COLO829 (cell line): ENCODE results near the gene ATP2B3.

Source experiments
- DNase-seq: peaks from one replicate; pipeline ENCODE4 v3.0.0; 2012; ENCODE audit warnings: low spot score

Gene ATP2B3

GRCh38 chrX:153517423-153517822, at the start of gene ATP2B3:
Gene ATP2B3 (plus strand): TSS chrX:153517642. CDS start chrX:153536248, 18,606 bp downstream.
- no peak for DNase-seq

GRCh38 chrX:153468008-153468580, 49.3 kb upstream of the ATP2B3 start:
- DNase-seq = no peak

GRCh38 chrX:153469811-153470410, 47.5 kb upstream of the ATP2B3 start:
- DNase-seq = no peak

GRCh38 chrX:153470411-153471363, 46.8 kb upstream of the ATP2B3 start, which contains the start of gene HAUS7:
Gene HAUS7 (minus strand): TSS chrX:153470576. CDS start chrX:153470557, 19 bp downstream.
- peak; percentile 96 for DNase-seq

- no peak for DNase-seq
Measured at GRCh38 chrX:153471663-153472280, 45.7 kb upstream of the ATP2B3 start.

- no peak for DNase-seq
Measured at GRCh38 chrX:153473126-153473525, 44.3 kb upstream of the ATP2B3 start.

GRCh38 chrX:153474266-153474665, 43.2 kb upstream of the ATP2B3 start:
- no peak for DNase-seq

- DNase-seq = no peak
Measured at GRCh38 chrX:153474718-153475117, 42.7 kb upstream of the ATP2B3 start.

- no peak for DNase-seq
Measured at GRCh38 chrX:153475271-153475670, 42.2 kb upstream of the ATP2B3 start.

- DNase-seq = no peak
Measured at GRCh38 chrX:153475751-153476281, 41.6 kb upstream of the ATP2B3 start.

GRCh38 chrX:153476666-153477363, 40.6 kb upstream of the ATP2B3 start:
- DNase-seq = no peak

GRCh38 chrX:153477364-153477857, 40.0 kb upstream of the ATP2B3 start:
- no peak for DNase-seq

- DNase-seq = no peak
Measured at GRCh38 chrX:153477901-153478300, 39.5 kb upstream of the ATP2B3 start.

- DNase-seq = peak; percentile 42
Measured at GRCh38 chrX:153478746-153479145, 38.7 kb upstream of the ATP2B3 start.

- DNase-seq = no peak
Measured at GRCh38 chrX:153481043-153481442, 36.4 kb upstream of the ATP2B3 start.

- no peak for DNase-seq
Measured at GRCh38 chrX:153482376-153483015, 34.9 kb upstream of the ATP2B3 start.

- DNase-seq = no peak
Measured at GRCh38 chrX:153485396-153486080, 31.9 kb upstream of the ATP2B3 start.

GRCh38 chrX:153486171-153486570, 31.3 kb upstream of the ATP2B3 start:
- no peak for DNase-seq

GRCh38 chrX:153487590-153488071, 29.8 kb upstream of the ATP2B3 start:
- DNase-seq = no peak
